Daoy (cell line): Measurements from ENCODE around the gene APCDD1. TPM values are rescaled to one million over a fixed set of nuclear protein-coding genes. Genes with fewer than 3 reads are reported as not detected.
"Not testable (repeated sequence)": the region's sequence is repeated elsewhere in the genome, so short reads cannot be mapped to it uniquely, and the experiment has no call there.

Experiments used
- DNase-seq: peaks from one replicate; pipeline ENCODE4 v3.0.0-alpha.2; 2015; ENCODE audit warnings: low read depth
- total RNA-seq: library from RNA; depleted of rRNA; stranded (reverse); fragments of >200 nt; shearing (Covaris generic); gene quantifications from 2 replicates; pipeline ENCODE4 v1.2.3, GENCODE V29; 2014

Gene APCDD1
- total RNA-seq, 1 experiment from 2014 or later = 0.23 TPM

- DNase-seq = peak; percentile 10
Observed at GRCh38 chr18:10490401-10491165, 36.1 kb downstream of the APCDD1 start.

DNA sequence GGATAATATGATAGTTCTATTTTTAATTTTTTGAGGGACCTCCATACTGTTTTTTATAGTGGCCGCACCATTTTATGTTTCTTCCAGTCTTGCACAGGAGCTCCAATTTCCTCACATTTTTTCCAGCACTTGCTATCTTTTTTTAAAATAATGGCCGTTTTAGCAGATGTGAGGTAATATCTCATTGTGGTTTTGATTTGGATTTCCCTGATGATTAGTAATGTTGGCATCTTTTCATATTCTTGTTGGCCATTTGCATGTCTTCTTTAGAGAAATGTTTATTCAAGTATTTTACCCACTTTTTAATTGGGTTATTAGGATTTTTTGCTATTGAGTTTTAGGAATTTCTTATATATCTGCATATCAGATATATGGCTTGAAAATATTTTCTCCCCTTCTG lies 41.5 kb downstream of the APCDD1 start:
- no peak for DNase-seq

GRCh38 chr18:10497206-10497749 lies 42.8 kb downstream of the APCDD1 start:
- no peak for DNase-seq

GRCh38 chr18:10499230-10499629 lies 44.8 kb downstream of the APCDD1 start:
- no peak for DNase-seq

DNA sequence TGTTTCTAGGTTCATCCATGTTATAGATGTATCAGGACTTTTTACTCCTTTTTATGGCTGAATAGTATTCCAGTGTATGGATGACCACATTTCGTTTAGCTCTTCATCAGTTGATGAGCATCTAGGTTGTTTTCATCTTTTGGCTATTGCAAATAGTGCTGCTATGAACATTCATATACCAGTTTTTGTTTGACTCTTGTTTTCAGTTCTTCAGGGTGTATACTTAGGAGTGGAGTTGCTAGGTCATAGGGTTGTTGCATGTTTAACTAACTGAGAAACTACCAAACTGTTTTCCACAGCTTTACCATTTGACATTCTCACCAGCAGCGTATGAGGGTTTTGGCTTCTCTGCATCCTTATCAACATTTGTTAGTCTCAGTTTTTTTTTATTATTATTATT lies 45.6 kb downstream of the APCDD1 start:
- DNase-seq = no peak

- no peak for DNase-seq
Observed at GRCh38 chr18:10504723-10505122, 50.3 kb downstream of the APCDD1 start.

DNA sequence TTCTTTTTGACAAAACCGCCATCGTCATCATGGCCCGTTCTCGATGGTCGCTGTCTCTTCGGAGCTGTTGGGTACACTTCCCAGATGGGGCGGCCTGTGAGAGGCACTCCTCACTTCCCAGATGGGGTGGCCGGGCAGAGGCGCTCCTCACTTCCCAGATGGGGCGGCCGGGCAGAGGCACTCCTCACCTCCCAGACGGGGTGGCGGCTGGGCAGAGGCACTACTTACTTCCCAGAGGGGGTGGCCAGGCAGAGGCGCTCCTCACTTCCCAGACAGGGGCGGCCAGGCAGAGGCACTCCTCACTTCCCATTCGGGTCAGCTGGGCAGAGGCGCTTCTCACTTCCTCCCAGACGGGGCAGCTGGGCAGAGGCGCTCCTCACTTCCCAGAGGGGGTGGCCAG lies 51.5 kb downstream of the APCDD1 start:
- not testable (repeated sequence) for DNase-seq

- DNase-seq = no peak
Observed at GRCh38 chr18:10508591-10508990, 54.2 kb downstream of the APCDD1 start.

DNA sequence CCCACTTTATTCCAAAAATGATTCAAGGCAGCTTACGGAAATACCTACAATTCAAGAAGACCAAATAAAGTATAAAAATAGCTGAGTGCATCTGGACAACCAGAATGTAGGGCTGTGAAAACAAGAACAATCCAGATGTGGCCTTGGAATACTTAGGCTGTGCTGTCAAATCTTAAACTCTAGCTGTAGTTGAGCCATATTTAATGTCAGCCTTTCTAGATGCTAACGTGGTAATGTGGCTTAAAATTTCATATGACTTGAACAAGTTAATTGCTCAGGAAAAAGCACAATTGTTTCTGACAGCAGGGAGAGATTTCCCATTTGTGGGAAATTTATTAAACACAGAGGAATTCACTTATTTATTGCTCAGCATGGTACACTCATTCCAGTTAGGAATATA lies 56.8 kb downstream of the APCDD1 start:
- DNase-seq = no peak

DNA sequence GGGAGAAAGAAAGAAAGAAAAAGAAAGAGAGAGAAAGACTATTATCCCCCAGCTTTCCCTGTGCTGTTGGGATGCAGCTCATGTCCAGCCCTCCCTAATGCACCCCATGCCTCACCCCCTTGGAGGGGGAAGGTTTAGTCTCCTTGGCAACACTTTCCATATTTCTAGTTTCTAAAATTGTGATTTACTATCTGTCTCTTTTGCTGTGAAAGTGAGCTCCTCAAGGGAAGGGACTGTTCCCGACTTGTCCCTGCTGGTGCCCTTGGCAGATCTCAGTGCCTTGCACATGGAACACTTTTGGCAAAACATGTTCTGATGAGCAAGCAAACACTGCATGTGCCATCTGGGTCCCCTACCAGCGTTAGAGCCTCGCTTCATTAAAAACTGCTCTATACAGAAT lies 59.6 kb downstream of the APCDD1 start:
- DNase-seq = no peak

DNA sequence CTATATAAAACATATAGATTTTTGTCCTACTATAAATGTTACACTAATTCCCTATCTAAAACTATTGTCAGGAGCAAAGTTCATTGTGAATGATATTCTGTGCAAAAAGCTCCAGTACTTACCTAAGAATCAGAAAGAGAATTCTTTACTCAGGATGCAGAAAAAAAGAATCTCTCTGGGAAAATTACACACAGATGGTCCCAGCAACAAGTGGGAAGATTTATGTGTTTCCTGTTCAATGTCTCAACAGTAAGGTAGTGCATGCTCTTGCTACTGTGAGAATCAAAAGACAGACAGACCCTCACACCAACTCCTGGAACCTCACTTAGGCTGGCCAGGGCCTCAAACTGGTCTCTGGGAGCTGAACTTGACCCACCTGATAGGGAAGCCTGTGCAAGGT lies 60.2 kb downstream of the APCDD1 start:
- DNase-seq = no peak

DNA sequence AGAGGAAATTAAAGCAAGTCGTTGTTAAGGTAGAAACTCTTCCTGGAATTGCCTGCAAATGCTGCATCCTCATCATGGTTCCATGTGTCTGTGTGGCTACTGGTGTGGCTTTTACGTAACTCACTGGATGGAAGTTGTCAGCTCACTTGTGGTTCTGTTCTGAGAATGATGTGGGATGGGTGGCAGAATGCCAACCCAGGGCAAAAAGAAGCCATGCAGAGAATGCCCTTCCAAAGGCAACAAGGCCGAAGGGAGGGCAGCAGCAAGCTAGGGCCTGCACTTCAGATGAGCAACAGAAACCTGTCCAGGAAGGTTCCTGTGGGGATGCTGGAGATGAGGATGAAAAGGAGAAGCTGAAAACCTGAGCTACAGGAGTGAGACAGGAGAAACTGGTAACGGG lies 61.0 kb downstream of the APCDD1 start:
- DNase-seq = no peak

DNA sequence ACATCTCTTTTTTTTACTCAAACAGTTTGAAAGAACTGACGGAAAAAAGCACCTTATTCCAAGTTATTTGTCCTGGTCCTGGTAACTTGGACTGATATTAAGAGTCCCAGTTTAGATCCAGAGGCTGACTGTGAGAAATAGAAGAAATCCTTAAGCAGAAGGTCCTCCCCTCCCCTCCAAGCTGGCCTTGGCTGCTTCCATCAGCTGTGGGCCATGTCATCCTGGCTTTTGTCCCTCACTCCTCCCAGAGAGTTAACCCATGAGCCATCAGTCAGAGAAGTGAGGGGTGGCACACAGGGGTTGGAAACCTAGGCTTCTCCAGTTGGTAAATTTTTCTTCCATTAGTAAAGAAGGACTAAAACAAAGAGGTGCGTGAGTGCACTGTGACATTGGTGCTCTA lies 61.6 kb downstream of the APCDD1 start:
- DNase-seq = no peak

GRCh38 chr18:10518595-10519255 lies 64.3 kb downstream of the APCDD1 start:
- DNase-seq = peak; percentile 12

DNA sequence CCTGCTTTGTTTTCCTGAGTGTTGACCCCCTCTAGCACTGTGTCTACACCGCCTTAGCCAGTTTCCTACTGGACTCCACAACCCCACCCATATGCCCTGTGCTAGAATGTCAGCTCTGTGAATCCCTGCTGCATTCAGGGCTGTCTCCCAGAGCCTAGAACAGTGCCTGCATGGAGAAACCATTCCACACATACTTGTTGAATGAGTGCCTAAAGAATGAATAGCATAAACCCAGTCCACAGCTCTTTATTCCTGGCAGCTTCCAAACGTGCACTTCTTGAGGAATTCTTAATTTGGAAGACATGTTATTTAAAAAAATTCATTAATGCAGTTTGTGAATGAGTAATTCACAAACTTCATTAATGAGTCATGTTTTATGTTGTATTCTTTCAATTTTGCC lies 64.9 kb downstream of the APCDD1 start:
- DNase-seq = no peak

DNA sequence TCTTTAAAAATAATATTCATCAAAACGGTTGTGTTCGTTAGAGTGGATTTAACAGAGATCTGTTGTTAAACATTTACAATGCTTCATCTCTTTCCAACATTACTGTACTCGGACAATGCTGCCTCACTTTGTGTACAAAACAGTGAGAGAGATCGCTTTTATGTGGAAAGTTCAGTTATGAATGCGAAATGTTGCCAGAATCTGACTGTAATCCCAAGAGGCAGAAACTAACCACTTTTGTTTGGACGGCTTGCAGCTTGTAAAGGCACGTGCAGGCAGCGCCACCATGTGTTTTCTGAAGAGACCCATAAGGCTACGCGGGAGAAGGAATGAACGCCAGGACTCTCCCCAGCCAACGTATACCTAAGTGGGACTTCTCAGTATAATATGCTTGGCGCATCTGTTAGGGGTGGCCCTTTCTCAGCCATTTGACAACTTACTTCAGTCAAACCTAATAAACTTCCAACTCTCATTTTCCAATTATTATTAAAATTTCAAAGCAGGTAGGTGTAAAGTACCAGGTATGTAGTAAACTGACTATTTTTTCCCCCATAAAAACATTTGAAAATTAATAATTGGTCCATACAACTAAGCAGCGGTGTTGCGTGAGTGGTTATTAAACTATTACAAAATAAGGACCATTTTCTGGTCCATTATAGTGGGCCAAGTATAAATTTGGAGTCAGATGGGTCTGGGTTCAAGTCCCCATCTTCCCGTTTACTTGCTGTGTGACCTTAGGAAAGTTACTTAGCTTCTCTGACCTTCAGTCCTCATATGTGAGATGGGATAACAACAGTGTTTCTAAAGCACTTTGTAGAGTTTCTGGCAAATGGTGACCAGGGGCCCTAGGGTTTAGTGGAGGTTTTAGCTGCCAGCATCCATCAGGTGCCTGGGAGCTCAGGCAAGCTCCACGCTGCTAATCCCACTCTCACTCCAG lies 65.8 kb downstream of the APCDD1 start:
- peak; percentile 80 for DNase-seq

GRCh38 chr18:10521566-10521965 lies 67.1 kb downstream of the APCDD1 start:
- DNase-seq = no peak

GRCh38 chr18:10522574-10522973 lies 68.1 kb downstream of the APCDD1 start:
- no peak for DNase-seq

- DNase-seq = no peak
Observed at GRCh38 chr18:10523544-10523943, 69.1 kb downstream of the APCDD1 start.

GRCh38 chr18:10524507-10525370 lies 70.3 kb downstream of the APCDD1 start:
- DNase-seq = peak; percentile 70

DNA sequence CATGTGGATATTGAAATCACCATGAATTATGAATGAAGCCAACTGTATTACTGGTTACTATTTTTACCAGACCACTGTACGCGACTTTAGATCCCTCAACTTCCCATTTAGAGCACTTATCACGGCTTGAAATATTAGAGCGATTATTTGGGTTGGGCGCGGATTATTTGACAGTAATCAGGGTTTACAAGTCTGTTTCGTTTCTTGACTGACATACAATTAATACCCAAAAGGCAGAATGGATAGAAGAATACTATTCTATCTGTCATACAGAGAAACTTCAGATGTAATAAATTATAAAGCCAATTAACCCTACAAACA lies 70.9 kb downstream of the APCDD1 start:
- no peak for DNase-seq
